OCI-LY7 (cell line): Measurements from ENCODE around the gene TFE3. TPM values are rescaled to one million over a fixed set of nuclear protein-coding genes. Genes with fewer than 3 reads are reported as not detected.
A peak's percentile ranks its signal among the peaks of the same experiment; 100 is the strongest.

Experiments
- BruUV-seq: library from RNA; stranded (reverse); fragments of 400-500 nt; replicated peaks from 2 replicates; lab custom pipeline; 2021; lab: Mats Ljungman, UMichigan
- CTCF ChIA-PET: fragments of 300-600 bp; sonication (Branson Sonifier 250); formaldehyde crosslinking; loops from one replicate; lab custom pipeline; 2022; ENCODE audit warnings: antibody characterized with exemption; ENCODE audit not compliant: unreplicated experiment; lab: Charles Lee
- POLR2A ChIA-PET: fragments of 300-600 bp; sonication (Branson Sonifier 250); formaldehyde crosslinking; loops from one replicate; lab custom pipeline; 2022; ENCODE audit warnings: antibody characterized with exemption; lab: Charles Lee
- DNase-seq: peaks from one replicate; pipeline ENCODE4 v3.0.0-alpha.2; 2015; ENCODE audit warnings: low spot score
- H2AFZ ChIP-seq: fragments of 200-600 bp; sonication (generic), shearing (Covaris generic); 2 replicates; pipeline ENCODE4 v1.6.1; 2014; ENCODE audit warnings: mild to moderate bottlenecking, antibody characterized with exemption, low read length, moderate library complexity
- H3K27ac ChIP-seq: fragments of 200-600 bp; sonication (generic); 2 replicates; pipeline ENCODE4 v1.5.1; 2014; ENCODE audit warnings: mixed run types, low read depth, mild to moderate bottlenecking, moderate library complexity, low read length, inconsistent platforms; ENCODE audit not compliant: poor library complexity, severe bottlenecking
- H3K36me3 ChIP-seq: fragments of 200-600 bp; sonication (generic); 2 replicates; pipeline ENCODE4 v1.6.1; 2014; ENCODE audit warnings: mild to moderate bottlenecking, antibody characterized with exemption, low read length, moderate library complexity, mixed read lengths; ENCODE audit not compliant: insufficient read depth
- H3K4me1 ChIP-seq: fragments of 200-600 bp; sonication (generic); 2 replicates; pipeline ENCODE4 v1.5.1; 2014; ENCODE audit warnings: mild to moderate bottlenecking, low read length; ENCODE audit not compliant: insufficient read depth, poor library complexity, severe bottlenecking
- H3K4me2 ChIP-seq: fragments of 200-600 bp; sonication (generic); 2 replicates; pipeline ENCODE4 v1.6.1; 2014; ENCODE audit warnings: mild to moderate bottlenecking, low read length
- H3K4me3 ChIP-seq: fragments of 200-600 bp; sonication (generic); 2 replicates; pipeline ENCODE4 v1.5.1; 2014; ENCODE audit warnings: mild to moderate bottlenecking, low read depth, low read length; ENCODE audit not compliant: poor library complexity, severe bottlenecking
- H3K79me2 ChIP-seq: fragments of 200-600 bp; sonication (generic); 2 replicates; pipeline ENCODE4 v1.6.1; 2016; ENCODE audit warnings: low read depth, mild to moderate bottlenecking, low read length, moderate library complexity, mixed read lengths; ENCODE audit not compliant: insufficient read depth
- H3K9me2 ChIP-seq: fragments of 200-600 bp; sonication (generic); 2 replicates; pipeline ENCODE4 v1.6.1; 2016; ENCODE audit warnings: mild to moderate bottlenecking, low read length, mixed read lengths; ENCODE audit not compliant: insufficient read depth
- H3K9me3 ChIP-seq: fragments of 200-600 bp; sonication (generic); 2 replicates; pipeline ENCODE4 v1.6.1; 2014; ENCODE audit warnings: mild to moderate bottlenecking, mixed run types, low read length, mixed read lengths
- H4K20me1 ChIP-seq: fragments of 200-600 bp; sonication (generic); 2 replicates; pipeline ENCODE4 v1.6.1; 2014; ENCODE audit warnings: mild to moderate bottlenecking, antibody characterized with exemption, low read length, moderate library complexity, mixed read lengths; ENCODE audit not compliant: insufficient read depth
- EZH2phosphoT487 ChIP-seq: fragments of 200-600 bp; sonication (generic); IDR thresholded peaks from 2 replicates; pipeline ENCODE4 v1.6.1; 2018; ENCODE audit warnings: low read depth, borderline replicate concordance, mild to moderate bottlenecking, mixed run types, antibody characterized with exemption, low read length, moderate library complexity, mixed read lengths
- intact Hi-C: fragments of 100-400 bp; cut with micrococcal nuclease; formaldehyde crosslinking; loops from one replicate; pipeline ENCODE4 v1.10.0; 2022; ENCODE audit not compliant: unreplicated experiment
- total RNA-seq, 2 experiments: library from RNA; depleted of rRNA in 1 of 2; stranded (reverse); fragments of >200 nt in 1 of 2; shearing (Covaris generic) in 1 of 2; gene quantifications; 2 replicates each; pipeline ENCODE4 v1.2.3, GENCODE V29; 2014 to 2022
- TF ChIP-seq, protein P1 (sequence below): fragments of 200-600 bp; sonication (generic); conservative IDR thresholded peaks from 2 replicates; pipeline ENCODE4 v1.5.1; 2014; ENCODE audit warnings: mild to moderate bottlenecking, antibody characterized with exemption, low read length, moderate library complexity, mixed read lengths

Gene TFE3
- total RNA-seq, 2 experiments from 2014 or later: 10.2 to 19.0 TPM

DNA sequence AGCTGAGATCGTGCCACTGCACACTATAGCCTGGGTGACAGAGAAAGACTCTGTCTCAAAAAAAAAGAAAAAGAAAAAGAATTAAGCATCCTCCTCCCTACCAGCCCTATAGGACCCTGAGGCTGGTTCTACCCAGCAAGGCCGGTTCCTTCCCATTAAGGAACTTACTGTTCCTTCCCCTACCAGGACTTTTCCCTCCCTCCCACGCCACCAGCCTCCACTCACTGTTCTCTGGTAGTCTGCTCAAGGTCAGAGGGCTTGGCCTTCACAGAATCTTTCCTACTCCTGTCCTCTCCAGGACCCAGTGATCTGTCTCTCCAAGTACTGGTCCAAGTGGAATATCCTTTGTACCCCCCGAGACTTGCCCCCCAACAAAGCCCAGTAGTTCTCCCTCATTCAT lies 42.5 kb downstream of the TFE3 start:
- H3K9me2 ChIP-seq: no peaks in the 10 kb centered on the region
- intact Hi-C loops: loop anchor here (5.0 kb wide), 1 partner anchor 38 kb away; no protein-coding TSS in a partner anchor
- ChIA-PET CTCF (no interaction called here), POLR2A (no interaction called here)
- no peaks in the 10 kb centered on the region for H4K20me1 ChIP-seq
- H3K4me2 ChIP-seq: peak overlapping the region; percentile 60
- H3K27ac ChIP-seq: no peak overlapping the region
- no peak overlapping the region for H2AFZ ChIP-seq
- TF ChIP-seq EZH2phosphoT487: no peak
- TF ChIP-seq, protein P1, sequence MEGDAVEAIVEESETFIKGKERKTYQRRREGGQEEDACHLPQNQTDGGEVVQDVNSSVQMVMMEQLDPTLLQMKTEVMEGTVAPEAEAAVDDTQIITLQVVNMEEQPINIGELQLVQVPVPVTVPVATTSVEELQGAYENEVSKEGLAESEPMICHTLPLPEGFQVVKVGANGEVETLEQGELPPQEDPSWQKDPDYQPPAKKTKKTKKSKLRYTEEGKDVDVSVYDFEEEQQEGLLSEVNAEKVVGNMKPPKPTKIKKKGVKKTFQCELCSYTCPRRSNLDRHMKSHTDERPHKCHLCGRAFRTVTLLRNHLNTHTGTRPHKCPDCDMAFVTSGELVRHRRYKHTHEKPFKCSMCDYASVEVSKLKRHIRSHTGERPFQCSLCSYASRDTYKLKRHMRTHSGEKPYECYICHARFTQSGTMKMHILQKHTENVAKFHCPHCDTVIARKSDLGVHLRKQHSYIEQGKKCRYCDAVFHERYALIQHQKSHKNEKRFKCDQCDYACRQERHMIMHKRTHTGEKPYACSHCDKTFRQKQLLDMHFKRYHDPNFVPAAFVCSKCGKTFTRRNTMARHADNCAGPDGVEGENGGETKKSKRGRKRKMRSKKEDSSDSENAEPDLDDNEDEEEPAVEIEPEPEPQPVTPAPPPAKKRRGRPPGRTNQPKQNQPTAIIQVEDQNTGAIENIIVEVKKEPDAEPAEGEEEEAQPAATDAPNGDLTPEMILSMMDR: no peak
- H3K79me2 ChIP-seq: peaks cover 10% of the 10 kb centered on the region; the same call in 1 of the 2 replicates
- DNase-seq: no peak
- peaks cover 40% of the 10 kb centered on the region for H3K36me3 ChIP-seq
- no TSS peak for BruUV-seq
- H3K4me3 ChIP-seq: peak overlapping the region; percentile 88
- H3K9me3 ChIP-seq: no peaks in the 10 kb centered on the region
- H3K4me1 ChIP-seq: peaks cover 20% of the 10 kb centered on the region

DNA sequence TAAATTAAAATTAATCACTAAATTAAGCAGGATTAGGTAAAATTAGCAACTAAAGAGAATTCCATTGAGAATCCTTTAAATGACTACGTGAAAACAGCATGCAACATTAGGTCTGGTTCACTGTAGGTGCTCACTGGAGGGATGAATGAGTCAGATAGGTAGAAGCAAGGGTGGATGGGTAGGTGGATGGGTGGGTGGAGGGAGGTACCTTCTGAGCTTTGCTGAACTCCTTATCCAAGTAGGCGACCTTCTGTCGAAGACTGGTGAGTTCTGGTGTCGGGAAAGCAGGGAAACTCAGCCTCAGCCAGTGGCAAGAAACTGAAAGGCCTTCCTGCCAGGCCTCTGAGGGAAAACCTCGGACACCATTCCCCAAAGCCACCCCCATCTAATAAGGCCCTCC lies 44.1 kb downstream of the TFE3 start:
- H3K9me3 ChIP-seq: no peaks in the 10 kb centered on the region
- H3K79me2 ChIP-seq: peaks cover 10% of the 10 kb centered on the region; the same call in 1 of the 2 replicates
- no peak overlapping the region for H3K4me2 ChIP-seq
- CTCF ChIA-PET: no interaction called here
- peaks cover 19% of the 10 kb centered on the region for H3K4me1 ChIP-seq
- no peaks in the 10 kb centered on the region for H3K9me2 ChIP-seq
- DNase-seq: no peak
- no peak overlapping the region for H3K4me3 ChIP-seq
- BruUV-seq: no TSS peak
- intact Hi-C loops: no loop called here
- H2AFZ ChIP-seq: no peak overlapping the region
- no peak overlapping the region for H3K27ac ChIP-seq
- no peaks in the 10 kb centered on the region for H4K20me1 ChIP-seq
- POLR2A ChIA-PET: no interaction called here
- H3K36me3 ChIP-seq: peaks cover 49% of the 10 kb centered on the region
- no peak for TF ChIP-seq EZH2phosphoT487
- TF ChIP-seq, protein P1: no peak

GRCh38 chrX:48998391-48998790 lies 44.8 kb downstream of the TFE3 start:
- BruUV-seq: no TSS peak
- ChIA-PET CTCF (no interaction called here), POLR2A (no interaction called here)
- no peak overlapping the region for H3K27ac ChIP-seq
- TF ChIP-seq, protein P1: peak; percentile 39
- no peak for TF ChIP-seq EZH2phosphoT487
- no peak overlapping the region for H3K4me3 ChIP-seq
- H3K9me3 ChIP-seq: no peaks in the 10 kb centered on the region
- peaks cover 10% of the 10 kb centered on the region; the same call in 1 of the 2 replicates for H3K79me2 ChIP-seq
- no peaks in the 10 kb centered on the region for H3K9me2 ChIP-seq
- H3K4me1 ChIP-seq: peaks cover 12% of the 10 kb centered on the region
- intact Hi-C loops: no loop called here
- H2AFZ ChIP-seq: no peak overlapping the region
- no peaks in the 10 kb centered on the region for H4K20me1 ChIP-seq
- DNase-seq: no peak
- no peak overlapping the region for H3K4me2 ChIP-seq
- H3K36me3 ChIP-seq: peaks cover 54% of the 10 kb centered on the region
